SU-DHL-6 (cell line): ENCODE results near the gene NR2F2.

Experiments
- H2AFZ ChIP-seq: fragments of 200-600 bp; sonication (generic); 2 replicates; pipeline ENCODE4 v1.6.1; 2014; ENCODE audit warnings: low read depth, mild to moderate bottlenecking, moderate library complexity, mixed read lengths, antibody characterized with exemption, low read length; ENCODE audit not compliant: severe bottlenecking
- H3F3A ChIP-seq: fragments of 200-600 bp; shearing (Covaris generic); 2 replicates; pipeline ENCODE4 v1.6.0; 2016; ENCODE audit warnings: antibody characterized with exemption, mild to moderate bottlenecking; ENCODE audit not compliant: insufficient read depth
- H3K27ac ChIP-seq: fragments of 200-600 bp; sonication (generic); 2 replicates; pipeline ENCODE4 v1.5.1; 2016; ENCODE audit warnings: low read depth, mild to moderate bottlenecking, low read length, moderate library complexity, mixed read lengths
- H3K27me3 ChIP-seq: fragments of 200-600 bp; sonication (generic), shearing (Covaris generic); 2 replicates; pipeline ENCODE4 v1.6.0; 2014; ENCODE audit warnings: mild to moderate bottlenecking, low read length
- H3K36me3 ChIP-seq: fragments of 200-600 bp; sonication (generic); 2 replicates; pipeline ENCODE4 v1.6.1; 2014; ENCODE audit warnings: mild to moderate bottlenecking, low read length, mixed read lengths
- H3K4me2 ChIP-seq: fragments of 300-600, 200-600 bp; shearing (Covaris generic), sonication (generic); 2 replicates; pipeline ENCODE4 v1.6.0; 2014; ENCODE audit warnings: low read length, low read depth, mild to moderate bottlenecking; ENCODE audit not compliant: poor library complexity, severe bottlenecking
- H3K4me3 ChIP-seq: fragments of 200-600 bp; sonication (generic); 2 replicates; pipeline ENCODE4 v1.5.1; 2014; ENCODE audit warnings: antibody characterized with exemption, low read length, mild to moderate bottlenecking, mixed read lengths; ENCODE audit not compliant: insufficient read depth, poor library complexity, severe bottlenecking
- H3K79me2 ChIP-seq: fragments of 200-600 bp; sonication (generic); 2 replicates; pipeline ENCODE4 v1.6.1; 2014; ENCODE audit warnings: mild to moderate bottlenecking, low read length, moderate library complexity; ENCODE audit not compliant: insufficient read depth
- H3K9ac ChIP-seq: fragments of 200-600 bp; sonication (generic); 2 replicates; pipeline ENCODE4 v1.7.0; 2014; ENCODE audit warnings: mild to moderate bottlenecking, low read length
- H3K9me2 ChIP-seq: fragments of 200-600 bp; sonication (generic); replicated peaks from 2 replicates; pipeline ENCODE4 v1.6.1; 2014; ENCODE audit warnings: low read length; ENCODE audit not compliant: insufficient read depth
- H3K9me3 ChIP-seq: fragments of 200-600 bp; sonication (generic); 2 replicates; pipeline ENCODE4 v1.6.1; 2014; ENCODE audit warnings: low read length, mixed read lengths; ENCODE audit not compliant: insufficient read depth
- H4K20me1 ChIP-seq: fragments of 200-600 bp; sonication (generic); 2 replicates; pipeline ENCODE4 v1.6.1; 2014; ENCODE audit warnings: low read depth, mild to moderate bottlenecking, antibody characterized with exemption, low read length, moderate library complexity, mixed read lengths
- EZH2phosphoT487 ChIP-seq: fragments of 200-600 bp; sonication (generic), shearing (Covaris generic); conservative IDR thresholded peaks from 2 replicates; pipeline ENCODE4 v1.6.1; 2018; ENCODE audit warnings: mild to moderate bottlenecking, antibody characterized with exemption, low read length, moderate library complexity, mixed read lengths
- TF ChIP-seq, protein P1 (sequence below): fragments of 200-600 bp; sonication (generic); IDR thresholded peaks from one replicate; pipeline ENCODE4 v1.5.1; 2017; ENCODE audit warnings: antibody characterized with exemption, mild to moderate bottlenecking, low read length, moderate library complexity; ENCODE audit not compliant: insufficient read depth, poor library complexity, severe bottlenecking

Gene NR2F2

DNA sequence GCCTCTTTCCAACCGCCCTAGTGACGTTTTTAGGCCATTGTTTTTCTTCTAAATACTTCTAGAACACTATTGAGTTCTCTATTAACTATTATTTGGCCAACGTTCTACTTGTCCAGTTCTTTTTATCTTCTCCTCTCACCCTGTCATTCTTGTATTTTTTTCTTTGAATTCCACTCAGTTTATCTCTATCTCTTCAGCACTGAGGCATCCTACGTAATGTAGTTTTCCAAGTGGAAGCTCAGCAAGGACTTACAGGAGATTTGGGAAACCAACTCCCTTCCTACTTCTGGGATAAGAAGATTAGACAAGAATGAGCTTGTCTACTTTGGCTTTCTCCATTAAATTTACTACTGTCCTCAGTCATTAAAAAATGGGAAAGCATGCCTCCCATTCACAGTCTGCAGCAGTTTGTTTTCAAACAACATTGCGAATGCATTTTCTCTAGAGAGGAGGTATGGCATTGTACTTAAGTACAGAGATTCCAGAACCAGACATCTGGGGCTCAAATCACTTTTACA lies 21.3 kb upstream of the NR2F2 start:
- no peaks in the 10 kb centered on the region for H3K79me2 ChIP-seq
- H3K27me3 ChIP-seq, result no peaks in the 10 kb centered on the region
- no peak overlapping the region for H3K4me2 ChIP-seq
- H3F3A ChIP-seq, result no peaks in the 10 kb centered on the region
- no peak overlapping the region for H3K4me3 ChIP-seq
- H3K9me3 ChIP-seq, result no peaks in the 10 kb centered on the region
- no peak overlapping the region for H2AFZ ChIP-seq
- H4K20me1 ChIP-seq, result no peaks in the 10 kb centered on the region
- no peak for TF ChIP-seq EZH2phosphoT487
- TF ChIP-seq, protein P1, sequence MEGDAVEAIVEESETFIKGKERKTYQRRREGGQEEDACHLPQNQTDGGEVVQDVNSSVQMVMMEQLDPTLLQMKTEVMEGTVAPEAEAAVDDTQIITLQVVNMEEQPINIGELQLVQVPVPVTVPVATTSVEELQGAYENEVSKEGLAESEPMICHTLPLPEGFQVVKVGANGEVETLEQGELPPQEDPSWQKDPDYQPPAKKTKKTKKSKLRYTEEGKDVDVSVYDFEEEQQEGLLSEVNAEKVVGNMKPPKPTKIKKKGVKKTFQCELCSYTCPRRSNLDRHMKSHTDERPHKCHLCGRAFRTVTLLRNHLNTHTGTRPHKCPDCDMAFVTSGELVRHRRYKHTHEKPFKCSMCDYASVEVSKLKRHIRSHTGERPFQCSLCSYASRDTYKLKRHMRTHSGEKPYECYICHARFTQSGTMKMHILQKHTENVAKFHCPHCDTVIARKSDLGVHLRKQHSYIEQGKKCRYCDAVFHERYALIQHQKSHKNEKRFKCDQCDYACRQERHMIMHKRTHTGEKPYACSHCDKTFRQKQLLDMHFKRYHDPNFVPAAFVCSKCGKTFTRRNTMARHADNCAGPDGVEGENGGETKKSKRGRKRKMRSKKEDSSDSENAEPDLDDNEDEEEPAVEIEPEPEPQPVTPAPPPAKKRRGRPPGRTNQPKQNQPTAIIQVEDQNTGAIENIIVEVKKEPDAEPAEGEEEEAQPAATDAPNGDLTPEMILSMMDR, result no peak
- H3K27ac ChIP-seq, result no peak overlapping the region
- no peaks in the 10 kb centered on the region for H3K36me3 ChIP-seq
- no peak overlapping the region for H3K9ac ChIP-seq
- no peaks in the 10 kb centered on the region for H3K9me2 ChIP-seq

- no peaks in the 10 kb centered on the region for H3K9me2 ChIP-seq
- H3K36me3 ChIP-seq, result no peaks in the 10 kb centered on the region
- H3K4me2 ChIP-seq, result no peak overlapping the region
- H4K20me1 ChIP-seq, result no peaks in the 10 kb centered on the region
- no peak overlapping the region for H2AFZ ChIP-seq
- TF ChIP-seq EZH2phosphoT487, result no peak
- TF ChIP-seq, protein P1, result no peak
- H3K79me2 ChIP-seq, result no peaks in the 10 kb centered on the region
- no peaks in the 10 kb centered on the region for H3F3A ChIP-seq
- no peaks in the 10 kb centered on the region for H3K9me3 ChIP-seq
- H3K4me3 ChIP-seq, result no peak overlapping the region
- H3K27me3 ChIP-seq, result no peaks in the 10 kb centered on the region
- H3K27ac ChIP-seq, result no peak overlapping the region
- H3K9ac ChIP-seq, result no peak overlapping the region
Observed at GRCh38 chr15:96311256-96311955, 19.1 kb upstream of the NR2F2 start.

GRCh38 chr15:96311956-96312294 lies 18.6 kb upstream of the NR2F2 start:
- TF ChIP-seq, protein P1, result no peak
- TF ChIP-seq EZH2phosphoT487, result no peak
- no peaks in the 10 kb centered on the region for H3K79me2 ChIP-seq
- H3K36me3 ChIP-seq, result no peaks in the 10 kb centered on the region
- no peak overlapping the region for H3K4me3 ChIP-seq
- no peaks in the 10 kb centered on the region for H3K27me3 ChIP-seq
- no peak overlapping the region for H3K9ac ChIP-seq
- H3K27ac ChIP-seq, result no peak overlapping the region
- no peak overlapping the region for H3K4me2 ChIP-seq
- no peaks in the 10 kb centered on the region for H3K9me2 ChIP-seq
- no peaks in the 10 kb centered on the region for H3K9me3 ChIP-seq
- H3F3A ChIP-seq, result no peaks in the 10 kb centered on the region
- H2AFZ ChIP-seq, result no peak overlapping the region
- H4K20me1 ChIP-seq, result no peaks in the 10 kb centered on the region
